G401 (cell line): Measurements from ENCODE around the gene GPR37L1. TPM values are rescaled to one million over a fixed set of nuclear protein-coding genes. Genes with fewer than 3 reads are reported as not detected.
A peak's percentile ranks its signal among the peaks of the same experiment; 100 is the strongest.

ENCODE experiments used
- DNase-seq: peaks from one replicate; pipeline ENCODE4 v3.0.0-alpha.2; 2015; ENCODE audit warnings: low spot score
- in situ Hi-C: cut with HindIII; loops from 2 replicates; pipeline ENCODE4 v1.10.0; 2016; ENCODE audit warnings: low sequenced_read_pairs, mixed read lengths
- total RNA-seq: library from RNA; depleted of rRNA; stranded (reverse); fragments of >200 nt; shearing (Covaris generic); gene quantifications from 2 replicates; pipeline ENCODE4 v1.2.3, GENCODE V29; 2014; rRNA removed

The GPR37L1 gene, protein sequence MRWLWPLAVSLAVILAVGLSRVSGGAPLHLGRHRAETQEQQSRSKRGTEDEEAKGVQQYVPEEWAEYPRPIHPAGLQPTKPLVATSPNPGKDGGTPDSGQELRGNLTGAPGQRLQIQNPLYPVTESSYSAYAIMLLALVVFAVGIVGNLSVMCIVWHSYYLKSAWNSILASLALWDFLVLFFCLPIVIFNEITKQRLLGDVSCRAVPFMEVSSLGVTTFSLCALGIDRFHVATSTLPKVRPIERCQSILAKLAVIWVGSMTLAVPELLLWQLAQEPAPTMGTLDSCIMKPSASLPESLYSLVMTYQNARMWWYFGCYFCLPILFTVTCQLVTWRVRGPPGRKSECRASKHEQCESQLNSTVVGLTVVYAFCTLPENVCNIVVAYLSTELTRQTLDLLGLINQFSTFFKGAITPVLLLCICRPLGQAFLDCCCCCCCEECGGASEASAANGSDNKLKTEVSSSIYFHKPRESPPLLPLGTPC
- not detected in 2 replicates for total RNA-seq

DNA sequence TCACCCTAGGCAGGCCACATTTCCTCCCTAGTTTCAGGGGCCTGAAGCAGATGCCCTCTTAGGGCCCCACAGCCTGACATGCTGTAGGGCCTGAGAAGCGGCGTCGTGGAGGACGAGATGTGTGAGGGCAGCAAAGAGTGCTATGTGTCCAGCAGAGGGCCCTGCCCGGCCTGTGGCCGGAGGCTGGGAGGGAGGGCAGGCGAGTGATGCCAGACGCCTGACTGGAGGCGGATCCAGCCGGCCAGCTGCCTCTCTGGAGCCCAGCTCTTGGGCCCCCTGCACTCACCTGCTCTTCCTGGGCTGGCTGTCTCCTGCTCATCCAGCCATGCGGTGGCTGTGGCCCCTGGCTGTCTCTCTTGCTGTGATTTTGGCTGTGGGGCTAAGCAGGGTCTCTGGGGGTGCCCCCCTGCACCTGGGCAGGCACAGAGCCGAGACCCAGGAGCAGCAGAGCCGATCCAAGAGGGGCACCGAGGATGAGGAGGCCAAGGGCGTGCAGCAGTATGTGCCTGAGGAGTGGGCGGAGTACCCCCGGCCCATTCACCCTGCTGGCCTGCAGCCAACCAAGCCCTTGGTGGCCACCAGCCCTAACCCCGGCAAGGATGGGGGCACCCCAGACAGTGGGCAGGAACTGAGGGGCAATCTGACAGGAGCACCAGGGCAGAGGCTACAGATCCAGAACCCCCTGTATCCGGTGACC, at the start of gene GPR37L1:
Gene GPR37L1 (plus strand): TSS at position 279 of the 697 bp plus-strand sequence. CDS start 47 bp downstream, at position 326.
- in situ Hi-C loops, result no loop called here
- DNase-seq, result peak; percentile 44

DNA sequence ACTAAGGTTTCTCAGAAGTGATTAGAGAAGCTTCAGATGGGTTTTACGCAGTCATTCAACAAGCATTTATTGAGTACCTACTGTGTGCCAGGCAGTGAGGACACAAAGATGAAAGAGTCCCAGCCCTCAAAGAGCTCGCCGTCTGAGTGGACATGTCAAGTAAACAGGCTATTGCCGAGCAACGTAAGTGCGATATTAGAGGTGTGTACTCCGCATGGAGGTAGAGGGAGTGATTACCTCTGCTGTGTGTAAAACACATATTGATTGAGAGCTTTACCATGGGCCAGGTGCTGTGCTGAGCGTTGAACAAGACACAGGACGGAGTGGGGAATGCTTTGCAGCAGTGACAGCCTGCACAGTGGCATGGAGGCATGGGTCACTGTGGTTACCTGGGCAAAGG, 49.5 kb upstream of the GPR37L1 start:
- DNase-seq, result no peak
- in situ Hi-C loops, result no loop called here

GRCh38 chr1:202074985-202075384, 47.7 kb upstream of the GPR37L1 start:
- in situ Hi-C loops, result no loop called here
- DNase-seq, result no peak

- in situ Hi-C loops, result no loop called here
- no peak for DNase-seq
Observed at GRCh38 chr1:202075389-202075788, 47.3 kb upstream of the GPR37L1 start.

GRCh38 chr1:202076050-202076511, 46.6 kb upstream of the GPR37L1 start:
- no peak for DNase-seq
- in situ Hi-C loops, result no loop called here

- in situ Hi-C loops, result no loop called here
- no peak for DNase-seq
Observed at GRCh38 chr1:202078241-202078640, 44.5 kb upstream of the GPR37L1 start.

- in situ Hi-C loops, result no loop called here
Observed at GRCh38 chr1:202081992-202082391, 40.7 kb upstream of the GPR37L1 start.

GRCh38 chr1:202084791-202085681, 37.7 kb upstream of the GPR37L1 start:
- in situ Hi-C loops, result no loop called here
- DNase-seq, result peak; percentile 3

More at GRCh38 chr1:202081992-202082391, 40.7 kb upstream of the GPR37L1 start:
- DNase-seq, result no peak

- in situ Hi-C loops, result no loop called here
- DNase-seq, result no peak
Observed at GRCh38 chr1:202085682-202086373, 36.9 kb upstream of the GPR37L1 start.

DNA sequence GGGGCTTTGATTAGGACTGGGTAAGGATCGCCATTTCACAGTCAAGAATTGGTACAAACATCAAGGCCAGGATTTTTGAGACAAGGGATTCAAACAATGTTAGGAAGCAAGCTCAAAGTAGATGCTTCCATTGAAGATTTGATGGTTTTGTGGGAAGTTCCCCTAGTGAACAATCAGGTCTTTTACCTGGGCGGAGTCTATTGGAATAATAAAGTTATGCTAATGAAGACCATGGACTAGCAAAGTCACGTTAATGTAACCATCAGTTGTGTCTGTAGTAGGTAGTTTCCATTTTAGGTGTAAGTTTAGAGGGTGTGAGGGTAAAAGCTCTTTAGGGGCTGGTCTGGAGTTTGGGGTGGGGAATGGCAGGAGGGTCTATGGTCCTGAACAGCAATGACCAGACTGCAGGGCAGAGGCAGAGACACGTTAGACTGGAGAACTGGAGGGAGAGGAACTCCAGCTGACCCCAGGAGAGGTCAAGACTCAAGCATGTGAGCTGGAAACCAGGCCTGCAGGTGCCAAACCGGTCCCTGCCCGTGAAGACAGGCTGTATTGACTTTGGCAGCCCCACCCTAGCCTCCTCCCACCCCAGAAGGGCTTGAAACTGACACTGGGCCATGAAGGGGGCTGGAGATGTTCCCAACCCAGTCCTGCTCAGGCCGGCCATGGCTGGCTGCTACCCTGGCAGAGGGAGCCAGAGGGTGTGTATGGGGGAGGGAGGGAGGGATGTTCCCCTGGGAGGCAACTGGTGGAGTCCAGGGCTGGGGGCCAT, 36.0 kb upstream of the GPR37L1 start:
- DNase-seq, result no peak
- in situ Hi-C loops, result no loop called here

DNA sequence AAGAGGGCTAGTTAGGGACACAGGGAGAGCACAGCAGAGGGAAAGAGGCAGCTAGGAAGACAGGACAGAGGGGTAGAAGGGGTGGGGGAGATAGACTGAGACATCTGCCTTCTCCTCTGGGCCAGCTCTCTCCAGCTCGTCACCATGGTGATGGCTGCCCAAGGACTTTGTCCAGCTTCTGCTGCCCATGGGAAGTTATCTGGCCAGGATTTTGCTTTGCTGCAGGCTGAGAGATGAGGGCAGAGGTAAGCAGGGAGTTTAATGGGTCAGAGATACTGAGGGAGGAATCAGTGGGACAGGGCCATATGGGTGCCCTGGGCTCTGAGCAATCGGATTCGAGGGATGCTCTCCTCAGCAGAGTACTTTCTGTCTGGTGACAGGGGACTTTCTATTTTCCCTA, 34.5 kb upstream of the GPR37L1 start:
- in situ Hi-C loops, result no loop called here
- no peak for DNase-seq

GRCh38 chr1:202090994-202091393, 31.7 kb upstream of the GPR37L1 start:
- no peak for DNase-seq
- in situ Hi-C loops, result no loop called here

GRCh38 chr1:202093858-202094257, 28.9 kb upstream of the GPR37L1 start:
- no peak for DNase-seq
- in situ Hi-C loops, result no loop called here

- peak; percentile 10 for DNase-seq
- in situ Hi-C loops, result no loop called here
Observed at GRCh38 chr1:202101184-202101583, 21.5 kb upstream of the GPR37L1 start.

GRCh38 chr1:202104073-202104472, 18.6 kb upstream of the GPR37L1 start:
- in situ Hi-C loops, result no loop called here
- DNase-seq, result no peak

DNA sequence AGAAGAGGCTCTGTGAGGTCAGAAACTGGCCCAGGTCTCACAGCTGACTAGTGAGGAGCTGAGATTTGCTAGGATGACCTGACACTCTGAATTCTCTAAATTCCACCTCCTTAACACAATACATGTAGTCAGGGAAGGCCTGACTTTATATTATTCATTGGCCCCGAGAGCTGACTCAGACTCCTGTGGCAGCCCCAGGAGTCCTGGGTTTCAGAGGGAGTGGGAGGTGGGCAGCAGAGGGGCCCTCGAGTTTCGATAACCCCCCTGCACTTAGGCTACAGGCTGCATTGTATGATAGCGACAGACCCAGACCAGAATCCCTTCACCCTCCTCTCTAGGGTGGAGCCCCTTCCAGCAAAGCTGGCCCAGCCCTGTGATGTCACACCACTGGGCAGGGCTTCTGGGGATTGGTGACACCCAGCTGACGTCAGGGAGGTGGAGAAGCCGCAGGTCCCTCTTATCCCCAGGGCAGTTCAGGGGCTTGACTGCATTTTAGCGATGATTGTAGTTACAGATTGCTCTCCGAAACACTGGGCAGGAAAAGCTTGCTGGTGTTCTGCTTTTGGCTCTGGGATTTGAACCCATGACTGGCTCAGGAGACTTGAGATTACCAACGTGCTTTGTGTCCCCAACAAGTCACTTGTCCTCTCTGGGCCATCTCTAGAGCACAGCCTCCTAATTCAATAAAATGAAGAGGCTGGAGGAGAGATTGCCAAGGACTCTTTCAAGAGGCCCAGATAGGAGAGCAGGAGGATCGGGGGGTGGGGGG, 17.0 kb upstream of the GPR37L1 start:
- in situ Hi-C loops, result no loop called here
- DNase-seq, result no peak
